Measurements from ENCODE around the gene C1QTNF8.

The C1QTNF8 gene

DNA sequence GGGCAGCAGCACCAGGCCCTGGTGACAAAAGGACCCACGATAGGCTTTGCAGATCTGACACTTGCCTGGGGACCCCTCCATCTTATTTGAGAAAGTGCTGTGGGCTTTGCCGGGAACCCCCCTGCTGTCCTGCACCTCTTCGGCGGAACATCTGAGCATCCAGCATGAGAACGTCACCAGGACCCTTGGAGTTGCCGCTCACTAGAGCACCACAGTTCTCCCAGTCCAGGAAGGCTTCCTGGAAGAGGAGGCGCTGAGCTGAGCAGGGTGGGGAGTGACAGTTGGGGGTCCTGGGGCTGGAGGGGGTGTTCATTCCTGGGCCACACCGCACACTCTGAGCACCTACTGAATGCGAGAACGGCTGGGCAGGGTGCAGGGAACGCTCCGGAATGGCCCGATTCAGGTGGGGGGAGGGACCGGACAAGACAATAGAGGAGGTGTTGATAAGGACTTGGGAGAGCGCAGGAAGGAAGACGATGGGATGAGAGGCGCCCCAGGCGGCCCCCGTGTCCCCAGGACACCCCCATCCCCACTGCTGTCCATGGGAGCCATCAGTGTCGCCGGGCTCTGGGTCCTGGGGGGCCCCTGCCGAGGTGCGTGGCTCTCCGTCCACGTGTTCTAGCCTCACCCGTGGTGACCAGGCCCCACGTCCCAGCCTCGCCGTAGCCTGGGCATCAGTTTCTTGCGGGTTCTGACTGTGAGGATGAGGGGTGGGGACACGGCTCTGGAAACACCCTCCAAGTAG is 32.1 kb upstream of the C1QTNF8 start:
- no peak for DNase-seq (ENCODE audit: low read depth, low spot score)

DNA sequence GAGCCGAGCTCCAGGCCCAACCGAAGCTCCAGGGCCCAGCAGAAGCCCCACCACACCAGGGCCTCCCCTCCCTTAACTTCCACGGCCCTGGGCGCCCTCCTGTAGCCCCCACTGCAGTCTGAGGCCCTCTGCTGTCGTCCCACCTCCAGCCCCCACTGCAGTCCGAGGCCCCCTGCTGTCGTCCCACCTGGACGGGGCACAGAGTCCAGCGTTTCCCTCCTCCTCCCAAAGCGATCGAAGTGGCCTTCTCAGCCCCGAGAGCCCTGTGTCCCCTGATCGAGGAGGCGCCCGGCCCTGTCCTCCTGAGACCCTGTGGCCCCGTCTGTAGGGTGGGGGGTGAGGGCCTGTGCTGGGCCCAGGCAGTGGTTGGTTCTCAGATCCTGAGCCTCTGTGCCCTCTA is 31.1 kb upstream of the C1QTNF8 start:
- DNase-seq (ENCODE audit: low read depth, low spot score): no peak

DNA sequence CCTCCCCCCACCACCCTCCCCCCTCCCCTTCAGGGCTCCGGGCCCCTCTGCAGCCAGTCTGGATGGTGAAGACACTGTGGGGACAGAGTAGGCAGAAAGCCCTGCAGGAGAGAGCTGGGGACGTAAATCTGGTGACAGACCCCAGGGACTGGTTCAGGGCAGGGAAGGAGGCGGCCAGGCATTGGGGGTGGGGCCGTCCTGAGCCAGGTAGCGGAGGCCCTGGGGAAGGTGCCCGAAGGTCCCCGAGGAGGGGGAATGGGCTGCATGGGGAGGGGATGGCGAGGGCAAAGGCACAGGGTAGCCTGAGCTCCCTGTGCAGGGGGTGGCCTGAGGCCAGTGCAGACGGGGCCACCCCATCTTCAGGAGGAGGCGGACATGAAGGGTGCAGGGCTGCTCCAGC is 30.5 kb upstream of the C1QTNF8 start:
- DNase-seq (ENCODE audit: low read depth, low spot score): no peak

DNA sequence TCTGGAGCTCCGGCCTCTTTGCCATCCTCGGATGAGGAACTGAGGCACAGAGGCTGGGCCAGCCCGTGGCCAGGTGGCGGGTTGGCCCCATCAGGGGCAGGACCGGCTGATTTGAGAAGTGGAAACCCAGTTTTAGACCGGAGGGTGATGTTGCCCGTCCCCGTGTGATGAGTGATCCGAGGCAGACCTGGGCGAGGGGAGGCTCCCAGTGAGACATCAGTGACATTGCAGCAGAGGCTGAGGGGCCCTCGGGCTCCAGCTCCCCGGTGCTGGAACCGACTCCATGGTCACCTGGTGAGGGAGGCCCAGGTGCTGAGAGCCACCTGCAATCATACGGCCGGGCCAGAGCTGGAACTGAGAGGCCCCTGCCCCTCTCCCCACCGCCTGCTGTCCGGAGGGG is 30.0 kb upstream of the C1QTNF8 start:
- no peak for DNase-seq (ENCODE audit: low read depth, low spot score)

DNA sequence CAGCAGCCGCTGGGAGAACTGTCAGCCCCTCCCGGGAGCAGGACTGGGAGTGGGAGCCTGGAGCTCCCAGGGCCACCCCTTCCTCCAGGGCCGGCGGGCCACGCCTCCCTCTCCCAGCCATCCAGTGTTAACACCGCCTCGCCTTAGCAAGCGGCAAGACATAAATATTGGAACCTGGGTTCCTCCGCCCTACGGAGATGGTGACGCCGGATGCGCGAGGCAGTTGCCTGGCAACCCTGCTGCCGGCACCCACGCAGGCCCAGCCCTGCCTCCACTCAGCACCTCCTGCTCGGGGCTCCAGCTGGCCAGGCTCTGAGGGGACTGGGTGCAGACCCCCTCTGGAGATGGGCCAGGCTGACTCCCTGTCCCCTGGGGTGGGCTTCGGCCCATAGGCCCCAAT is 29.4 kb upstream of the C1QTNF8 start:
- no peak for DNase-seq (ENCODE audit: low read depth, low spot score)

DNA sequence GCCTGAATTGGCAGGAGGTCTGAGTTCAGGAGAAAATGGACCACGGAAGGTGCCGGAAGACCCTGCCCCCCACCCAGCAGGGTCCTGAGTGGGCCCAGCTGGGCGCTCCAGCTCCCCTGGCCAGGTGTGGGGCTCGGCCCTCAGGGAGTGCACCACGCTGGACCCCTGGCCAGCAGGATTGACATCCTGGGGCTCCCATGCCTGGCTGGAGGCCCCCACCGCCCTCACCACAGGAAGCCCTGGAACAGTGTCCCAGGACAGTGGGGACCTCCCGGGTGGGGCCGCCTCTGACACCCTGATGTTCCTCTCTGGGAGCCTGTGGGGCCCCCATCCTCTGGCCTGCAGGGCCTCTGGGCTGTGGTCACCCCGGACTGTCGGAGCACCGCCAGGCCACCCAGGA is 28.8 kb upstream of the C1QTNF8 start:
- DNase-seq (ENCODE audit: low read depth, low spot score): no peak

DNA sequence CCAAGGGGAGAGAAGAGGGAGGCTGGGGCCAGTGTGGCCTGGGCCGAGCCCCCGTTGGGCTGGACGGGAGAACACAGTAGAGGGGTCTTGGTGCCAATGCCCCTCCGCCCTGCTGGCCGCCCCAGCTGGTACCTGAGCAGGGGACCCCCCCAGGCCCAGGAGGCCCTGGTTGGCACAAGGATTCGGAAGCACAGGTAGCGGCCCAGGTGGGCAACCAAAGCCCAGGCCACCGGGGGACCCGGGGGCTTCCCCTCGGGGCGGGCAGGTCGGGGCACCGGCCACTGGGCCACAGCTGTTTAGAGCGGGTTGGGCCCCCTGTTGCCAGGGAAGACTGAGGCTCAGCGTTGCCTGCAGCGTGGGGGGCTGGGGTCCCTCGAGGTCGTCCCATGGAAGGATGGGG is 28.2 kb upstream of the C1QTNF8 start:
- DNase-seq (ENCODE audit: low read depth, low spot score): no peak

DNA sequence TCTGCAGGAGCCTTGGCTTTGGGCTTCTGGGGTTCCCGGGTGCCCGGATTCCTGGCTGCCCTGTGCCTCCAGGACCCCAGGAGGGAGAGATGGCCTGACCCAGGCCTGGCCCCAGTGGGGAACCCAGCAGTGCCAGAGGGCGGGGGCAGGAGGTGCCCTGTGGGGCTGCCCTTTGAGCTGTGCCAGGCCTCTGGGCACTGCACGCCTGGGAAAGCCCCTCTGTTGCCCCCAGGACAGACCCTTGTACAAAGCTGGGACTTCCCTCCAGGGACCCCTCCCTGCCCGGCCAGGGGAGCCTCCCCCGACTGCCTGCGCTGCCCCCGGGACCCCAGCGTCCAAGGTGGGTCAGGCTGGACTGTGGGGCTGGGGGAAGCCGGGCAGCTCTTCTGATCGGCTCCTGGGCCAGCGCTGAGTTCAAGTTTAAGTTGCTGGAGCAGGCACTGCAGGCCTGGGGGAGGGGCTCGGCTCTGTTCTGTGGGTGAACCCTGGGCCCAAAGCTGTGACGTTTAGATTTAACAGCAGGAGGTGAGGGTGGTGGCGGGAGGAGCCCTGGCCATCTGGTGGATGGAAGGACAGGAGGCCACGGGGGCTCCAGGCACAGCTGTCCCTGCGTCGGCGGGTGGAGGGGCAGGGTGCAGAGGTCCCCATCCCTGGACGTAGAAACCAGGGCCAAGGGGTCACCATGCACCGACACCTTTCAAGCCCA is 27.6 kb upstream of the C1QTNF8 start:
- no peak for DNase-seq (ENCODE audit: low read depth, low spot score)

DNA sequence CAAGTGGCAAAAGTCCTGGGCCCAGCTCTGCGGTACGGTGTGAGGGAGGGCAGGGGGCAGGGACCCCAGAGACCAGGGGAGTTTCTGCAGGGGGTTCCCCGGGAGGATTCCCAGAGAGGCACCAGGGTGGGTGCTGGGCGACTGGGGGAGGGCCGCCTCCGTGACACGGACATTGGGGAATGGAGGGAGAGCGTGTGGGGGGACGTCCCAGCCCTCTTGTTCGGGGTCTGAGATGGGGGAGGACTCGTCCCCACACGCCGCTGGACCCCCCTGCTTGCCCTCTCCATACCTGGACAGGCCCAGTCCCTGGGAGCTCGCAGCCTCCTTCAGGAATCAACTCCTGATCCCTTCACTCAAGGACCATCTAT is 26.3 kb upstream of the C1QTNF8 start:
- no peak for DNase-seq (ENCODE audit: low read depth, low spot score)

DNA sequence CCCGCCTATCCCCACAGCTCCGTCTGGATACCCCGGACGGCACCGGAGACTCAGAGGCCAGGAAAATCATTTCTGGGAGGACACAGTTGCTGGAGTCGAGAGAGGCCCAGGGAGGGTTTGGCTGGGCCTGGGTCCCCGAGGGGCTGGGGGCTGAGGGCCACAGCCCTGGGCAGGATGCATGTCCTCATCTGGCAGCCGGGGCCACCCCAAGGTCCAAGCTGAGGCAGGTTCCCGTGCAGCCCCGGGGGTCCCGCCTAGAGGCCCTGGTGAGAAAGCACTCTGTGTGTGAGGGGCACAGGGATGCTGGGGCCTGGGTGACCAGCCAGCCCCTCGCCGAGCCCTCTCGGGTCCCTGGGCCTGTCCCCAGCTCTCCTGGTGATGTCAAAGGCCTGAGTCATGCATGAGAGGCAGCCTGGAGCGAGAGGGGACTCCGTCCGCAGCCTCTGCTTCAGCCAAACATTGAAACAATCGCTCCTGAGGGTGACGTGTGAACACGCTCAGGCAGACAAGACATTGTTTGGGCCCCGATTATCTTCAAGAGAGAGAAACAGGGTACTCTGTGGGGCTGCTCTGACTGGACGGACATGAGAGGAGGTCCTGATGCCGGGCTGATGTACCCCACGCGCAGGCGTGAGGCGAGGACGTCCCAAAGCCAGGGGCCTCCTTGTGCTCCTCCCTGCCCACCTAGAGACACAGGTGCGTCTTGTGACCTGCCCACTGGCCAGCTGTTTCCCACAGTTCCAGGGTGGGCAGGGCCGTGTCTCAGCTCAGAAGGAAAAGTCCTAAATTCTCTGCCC is 25.8 kb upstream of the C1QTNF8 start:
- DNase-seq (ENCODE audit: low read depth, low spot score): no peak

DNA sequence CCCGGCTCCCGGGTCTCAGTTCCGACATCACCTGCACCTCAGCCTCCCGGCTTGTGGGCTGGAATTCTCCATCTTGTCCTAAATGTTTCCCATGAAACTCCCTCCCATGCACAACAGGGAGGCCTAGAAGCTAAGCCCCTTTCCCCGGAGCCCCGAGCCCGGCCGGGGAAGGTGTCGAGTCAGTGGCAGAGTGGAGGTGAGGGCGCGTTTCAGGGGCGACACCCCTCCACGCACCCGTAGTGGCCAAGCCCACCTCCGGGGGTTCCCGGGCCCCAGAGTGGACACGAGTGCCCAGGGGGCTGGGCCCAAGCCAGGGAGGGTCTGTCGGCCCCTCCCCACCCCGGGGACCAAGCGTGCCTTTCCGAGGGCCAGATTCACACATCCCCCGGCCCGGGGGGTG is 25.0 kb upstream of the C1QTNF8 start:
- no peak for DNase-seq (ENCODE audit: low read depth, low spot score)

DNA sequence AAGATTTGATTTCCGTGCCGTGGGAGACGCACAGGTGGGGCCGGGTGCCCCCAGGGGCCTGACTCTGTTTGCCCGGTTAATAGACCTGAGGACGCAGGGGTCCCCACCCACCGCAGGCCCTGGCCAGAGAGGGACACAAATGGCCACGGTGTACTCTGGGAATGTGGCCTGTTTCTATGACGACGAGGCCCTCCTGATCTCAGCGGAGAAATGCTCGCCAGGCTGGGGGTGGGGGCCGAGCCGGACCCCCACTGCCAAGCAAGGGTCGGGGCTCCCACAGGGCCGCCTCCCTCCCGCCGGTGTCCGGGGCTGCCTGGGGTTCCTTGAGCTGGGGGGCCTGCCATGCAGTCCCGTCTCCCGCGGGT is 24.5 kb upstream of the C1QTNF8 start:
- DNase-seq (ENCODE audit: low read depth, low spot score): no peak

DNA sequence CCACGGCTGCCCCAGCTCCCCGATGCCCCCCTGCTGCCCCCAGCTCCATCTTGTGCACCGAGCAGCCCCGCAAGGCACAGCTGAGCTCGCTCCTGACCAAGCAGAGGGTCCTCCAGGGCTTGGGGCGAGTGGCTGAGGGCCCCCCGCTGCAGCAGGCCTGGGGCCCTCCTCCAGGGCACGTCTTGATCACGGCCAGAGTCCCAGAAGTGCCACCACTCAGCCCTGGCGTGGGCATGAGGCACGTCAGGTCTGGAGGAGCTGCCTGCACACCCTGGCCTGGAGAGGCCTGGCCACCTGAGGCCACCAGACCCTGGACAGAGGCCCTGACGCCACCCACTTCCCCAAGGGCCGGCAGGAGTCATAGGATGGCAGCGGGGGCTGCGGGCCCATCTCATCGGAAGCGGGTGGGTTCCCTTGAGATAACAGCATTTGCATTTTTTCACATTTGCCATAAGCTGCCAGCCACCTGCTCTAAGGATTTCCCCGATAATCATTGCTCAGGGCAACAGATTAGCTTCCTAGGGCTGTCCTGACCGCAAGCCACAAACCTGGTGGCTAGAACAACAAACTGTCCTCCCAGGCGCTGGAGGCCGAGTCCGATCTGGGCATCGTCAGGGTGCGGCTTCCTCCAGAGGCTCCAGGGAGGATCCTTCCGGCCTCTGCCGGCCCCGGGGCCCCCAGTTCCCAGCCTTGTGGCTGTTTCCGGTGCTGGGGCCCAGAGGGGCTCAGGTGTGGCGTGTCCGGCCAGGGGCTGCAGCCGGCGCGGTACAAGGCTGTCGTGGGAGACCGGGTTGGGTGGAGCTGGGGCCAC is 23.9 kb upstream of the C1QTNF8 start:
- no peak for DNase-seq (ENCODE audit: low read depth, low spot score)

DNA sequence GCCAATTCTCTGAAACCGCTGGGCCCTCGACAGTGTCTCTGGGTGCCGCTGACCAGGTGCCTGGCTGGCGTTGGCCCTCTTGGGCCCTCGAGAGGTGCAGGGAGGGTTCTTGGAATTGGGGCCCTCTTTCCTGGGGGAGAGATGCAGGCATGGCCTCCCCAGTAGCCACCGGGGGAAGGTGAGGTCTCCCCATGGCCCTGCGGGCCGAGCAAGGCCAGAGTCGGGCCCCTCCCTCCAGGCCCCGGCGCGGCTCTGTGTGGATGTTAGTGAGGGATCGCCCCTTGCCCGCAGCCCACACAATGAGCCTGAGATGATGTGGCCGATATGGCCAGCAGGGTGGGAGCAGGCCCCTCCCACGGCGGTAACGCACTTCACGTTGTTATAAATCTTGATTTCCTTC is 23.1 kb upstream of the C1QTNF8 start:
- DNase-seq (ENCODE audit: low read depth, low spot score): no peak

DNA sequence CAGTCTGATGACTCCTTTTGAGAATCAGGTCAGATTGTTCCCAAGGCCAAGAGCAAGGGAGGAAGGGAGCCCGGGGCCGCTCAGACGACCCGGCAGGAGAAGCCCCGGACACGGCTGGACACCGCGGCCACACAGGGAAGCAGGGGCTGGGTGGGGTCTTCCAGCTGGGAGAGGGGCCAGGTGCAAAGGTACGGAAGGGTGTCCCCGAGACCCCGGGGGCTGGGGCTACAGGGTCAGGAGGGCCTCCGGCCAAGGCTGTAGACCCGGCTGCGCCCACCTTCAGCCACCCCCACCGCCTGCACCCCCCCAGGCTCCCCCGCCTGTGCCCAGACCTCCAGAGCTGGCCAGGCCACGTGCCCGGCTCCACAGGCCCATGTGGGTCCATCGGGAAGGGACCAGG is 21.9 kb upstream of the C1QTNF8 start:
- DNase-seq (ENCODE audit: low read depth, low spot score): no peak

DNA sequence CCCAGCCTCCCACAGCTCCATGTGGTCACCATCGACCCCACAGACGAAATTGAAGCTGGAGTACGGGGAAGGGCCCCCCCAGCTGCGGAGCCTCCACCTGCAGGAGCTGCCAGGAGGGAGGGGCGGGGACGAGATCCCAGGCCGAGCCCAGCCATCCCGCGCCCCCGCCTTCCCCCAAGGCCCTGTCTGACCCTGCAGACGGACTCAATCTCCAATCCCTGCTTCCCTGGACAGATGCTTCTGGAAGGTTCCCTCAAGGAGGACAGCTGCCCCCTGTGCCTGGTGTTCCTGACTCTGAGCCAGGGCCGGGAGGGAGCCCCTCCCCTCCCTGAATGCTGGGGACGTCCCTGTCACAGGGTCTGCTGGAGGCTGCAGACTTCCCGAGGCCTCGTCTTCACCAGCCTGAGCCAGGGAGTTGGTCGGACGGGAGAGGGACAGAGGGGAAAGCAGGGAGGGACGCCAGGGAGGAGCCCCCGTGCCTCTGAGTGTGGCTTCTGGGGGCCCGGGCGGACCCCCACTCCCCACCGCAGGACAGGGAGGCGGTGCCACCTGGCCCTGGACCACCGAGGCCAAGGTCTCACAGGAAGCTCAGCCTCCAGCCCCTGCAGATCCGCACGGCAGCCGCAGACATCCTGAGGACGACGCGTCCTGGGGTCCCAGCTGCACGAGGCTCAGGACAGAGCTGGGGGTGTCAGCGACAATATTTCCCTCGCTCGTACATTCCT is 21.3 kb upstream of the C1QTNF8 start:
- no peak for DNase-seq (ENCODE audit: low read depth, low spot score)

DNA sequence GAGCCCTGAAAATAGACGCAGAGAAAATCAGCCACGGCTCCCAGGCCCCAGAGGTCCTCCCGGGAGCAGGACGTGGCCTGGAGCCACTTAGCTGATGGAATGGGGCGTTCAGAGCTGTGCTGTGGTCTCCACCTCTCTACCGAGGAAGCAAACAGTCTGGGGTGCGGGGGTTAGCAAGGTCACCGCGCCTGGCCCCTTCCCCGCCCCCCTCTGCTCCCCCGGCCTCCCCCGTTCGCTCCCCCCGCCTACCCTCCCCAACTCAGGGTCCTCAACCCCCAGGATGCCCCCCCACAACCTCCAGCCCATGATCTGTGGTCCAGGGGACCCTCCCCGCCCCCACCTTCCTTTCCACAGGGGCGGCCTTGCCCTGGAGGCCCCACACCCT is 20.6 kb upstream of the C1QTNF8 start:
- DNase-seq (ENCODE audit: low read depth, low spot score): no peak

DNA sequence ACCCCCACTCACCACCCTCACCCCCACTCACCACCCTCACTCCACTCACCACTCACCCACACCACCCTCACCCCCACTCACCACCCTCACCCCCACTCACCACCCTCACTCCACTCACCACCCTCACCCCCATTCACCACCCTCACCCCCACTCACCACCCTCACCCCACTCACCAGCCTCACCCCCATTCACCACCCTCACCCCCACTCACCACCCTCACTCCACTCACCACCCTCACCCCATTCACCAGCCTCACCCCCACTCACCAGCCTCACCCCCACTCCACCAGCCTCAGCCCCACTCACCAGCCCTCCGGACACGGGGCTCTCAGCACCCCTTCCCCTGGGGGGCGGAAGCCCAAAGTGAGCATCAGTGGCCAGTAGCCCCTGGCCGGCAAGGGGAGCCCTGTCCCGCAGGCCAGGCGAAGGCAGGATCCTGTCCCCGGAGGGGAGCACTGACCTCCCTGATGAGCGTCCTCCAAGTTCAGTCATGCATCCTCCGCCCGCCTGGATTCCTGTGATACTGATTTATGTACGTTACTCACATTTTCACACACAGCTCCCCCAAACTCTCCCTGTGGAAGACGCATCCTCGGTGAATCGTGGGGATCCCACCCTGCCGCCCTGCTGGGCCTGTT is 18.0 kb upstream of the C1QTNF8 start:
- DNase-seq (ENCODE audit: low read depth, low spot score): no peak

DNA sequence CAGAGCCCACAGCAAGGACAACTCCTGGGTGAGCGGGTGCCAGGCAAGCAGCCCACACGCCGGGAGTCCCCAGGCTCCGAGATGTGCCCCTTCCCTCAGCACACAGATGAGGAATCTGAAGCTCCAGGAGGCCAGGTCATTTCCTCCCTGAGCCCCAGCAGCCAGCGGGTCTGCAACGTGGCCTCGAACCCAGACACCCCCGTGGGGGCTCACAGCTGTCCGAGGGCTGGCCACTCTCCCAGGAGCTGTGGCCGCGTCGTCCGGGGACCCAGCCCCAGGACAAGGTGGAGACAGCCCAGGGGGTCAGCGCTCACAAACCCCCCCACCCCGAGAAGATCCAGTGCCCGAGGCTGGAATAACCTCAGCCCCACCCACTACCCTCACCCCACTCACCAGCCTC is 17.4 kb upstream of the C1QTNF8 start:
- DNase-seq (ENCODE audit: low read depth, low spot score): no peak

DNA sequence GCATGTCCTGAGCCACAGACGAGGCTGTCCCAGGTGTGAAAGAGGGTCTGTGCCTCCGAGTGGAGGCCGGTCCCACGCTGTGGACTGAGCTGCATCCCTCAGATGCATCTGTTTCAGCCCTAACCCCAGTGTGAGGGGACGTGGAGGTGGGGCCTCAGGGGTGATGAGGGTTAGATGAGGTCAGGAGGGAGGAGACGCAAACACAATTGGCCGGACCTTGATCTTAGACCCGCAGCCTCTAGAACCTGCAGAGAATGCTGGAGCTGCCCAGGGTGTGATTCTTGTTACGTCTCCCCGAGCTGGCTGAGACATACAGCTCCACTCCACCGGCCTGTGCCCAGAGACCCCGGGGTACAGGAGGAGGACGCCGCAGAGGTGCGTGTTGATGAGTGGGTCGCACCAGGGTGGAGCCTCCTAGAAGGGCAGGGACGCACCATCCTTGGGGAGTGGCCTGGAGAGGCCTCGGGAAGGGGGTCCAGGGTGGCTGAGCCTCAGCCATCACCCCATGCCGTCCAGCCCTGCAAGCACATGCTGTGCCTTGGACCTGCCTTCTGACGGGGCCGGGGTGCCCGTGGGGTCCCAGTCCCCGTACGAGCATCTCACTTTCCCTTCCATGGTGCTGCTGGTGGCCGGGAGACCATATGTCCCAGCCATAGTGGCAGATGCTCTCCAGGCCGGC is 16.6 kb upstream of the C1QTNF8 start:
- no peak for DNase-seq (ENCODE audit: low read depth, low spot score)

Data from activated CD4-positive, CD25-positive, alpha-beta regulatory T cell treated with anti-CD3 and anti-CD28 coated beads, Interleukin-2, amount 50 U/mL, for 16 hours (primary cell).